GM19023 (cell line): ENCODE data around the gene PARD6G.
"Not testable (repeated sequence)": the region's sequence is repeated elsewhere in the genome, so short reads cannot be mapped to it uniquely, and the experiment has no call there.

Experiments
- ATAC-seq: cut with Tn5 transposase; IDR thresholded peaks from one replicate; pipeline ENCODE4 v1.9.1; 2021; ENCODE audit warnings: mild to moderate bottlenecking, moderate library complexity; ENCODE audit not compliant: unreplicated experiment

PARD6G gene

DNA sequence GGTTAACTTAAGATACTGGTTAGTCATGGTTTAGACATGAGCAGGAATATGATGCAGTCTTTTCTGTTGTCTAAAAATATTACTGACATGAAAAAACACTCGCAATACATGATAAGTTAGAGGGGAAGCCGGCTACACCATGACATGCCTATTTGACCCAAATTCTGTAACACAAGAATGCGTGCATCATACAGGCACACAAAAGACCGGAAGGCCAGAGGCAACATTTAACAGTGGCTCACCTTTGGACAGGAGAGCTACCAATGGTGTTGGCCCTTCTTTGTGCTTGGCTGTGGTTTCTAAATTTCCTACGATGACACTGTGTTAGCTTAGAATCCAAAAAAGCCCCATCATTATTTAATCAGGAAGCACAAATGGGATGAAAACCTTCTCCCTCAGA lies 4.1 kb downstream of the PARD6G start:
- ATAC-seq, result no peak

DNA sequence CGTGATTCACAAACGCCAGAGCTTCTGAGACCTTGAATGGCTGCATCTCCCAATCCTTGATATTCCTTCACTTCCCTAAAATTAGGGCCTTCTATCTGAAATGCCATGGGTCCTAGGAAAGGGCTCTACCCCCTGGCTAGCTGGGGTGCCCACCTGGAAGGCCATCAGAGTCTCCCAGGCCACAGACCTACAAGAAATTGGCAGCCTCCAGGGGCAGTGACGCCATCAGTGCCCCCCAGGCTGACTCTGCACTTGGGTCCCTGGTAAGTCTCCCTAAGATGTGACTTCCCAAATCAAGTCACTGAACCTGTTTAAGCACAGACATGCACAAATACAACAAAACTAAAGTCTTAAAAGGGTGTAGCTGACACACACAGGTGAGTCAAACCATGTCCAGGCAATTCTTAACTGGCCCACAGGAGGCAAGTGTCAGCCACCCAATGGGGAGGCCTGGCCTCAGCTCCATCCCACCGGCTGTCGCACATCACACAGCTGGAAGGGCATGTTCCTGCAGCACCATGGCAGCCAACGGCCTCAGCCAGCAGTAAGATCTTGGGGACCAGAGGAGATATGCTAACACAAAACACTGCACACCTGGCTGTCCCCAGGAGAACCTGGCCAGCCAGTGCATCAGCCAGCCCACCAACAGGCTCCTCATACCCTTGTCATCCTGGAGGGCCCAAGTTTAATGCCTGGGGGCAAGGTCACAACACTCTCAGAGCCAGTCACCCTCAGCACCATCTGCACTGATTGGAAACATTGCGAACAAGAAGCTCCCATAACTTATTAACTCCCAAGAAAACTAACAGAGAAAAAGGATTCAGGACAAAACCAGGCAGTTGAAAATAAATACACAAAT lies 5.2 kb downstream of the PARD6G start:
- no peak for ATAC-seq

GRCh38 chr18:80239830-80240229 lies 7.5 kb downstream of the PARD6G start:
- ATAC-seq, result no peak

DNA sequence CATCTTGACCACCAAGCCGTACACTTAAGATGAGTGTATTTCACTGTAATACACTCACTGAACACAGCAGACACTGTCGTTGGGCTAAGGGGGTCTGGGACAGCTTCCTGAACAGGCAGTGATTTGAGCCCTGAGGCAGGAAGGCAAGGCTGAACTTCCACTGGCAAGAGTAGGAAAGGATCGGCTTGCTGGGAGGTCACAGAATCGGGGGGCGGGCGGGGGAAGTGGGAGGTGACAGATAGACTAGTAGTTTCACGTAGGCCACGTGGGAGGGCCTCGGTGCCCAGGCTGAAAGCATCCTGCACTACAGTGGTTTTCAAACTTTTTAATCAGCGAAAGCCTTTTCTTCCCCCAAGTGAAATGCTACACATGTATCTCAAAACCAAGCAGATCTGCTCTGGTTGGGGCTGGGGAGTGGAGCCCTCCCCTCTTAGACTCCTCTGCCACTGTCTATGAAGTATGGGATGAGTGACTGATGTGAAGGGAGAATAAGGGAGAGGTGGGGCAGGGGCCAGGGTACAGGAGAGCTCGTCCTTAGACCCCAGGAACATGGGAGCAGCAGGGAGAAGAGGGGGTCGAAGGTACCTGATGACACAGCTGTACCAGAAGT lies 8.6 kb downstream of the PARD6G start:
- no peak for ATAC-seq

- ATAC-seq, result not testable (repeated sequence)
Measured at GRCh38 chr18:80237519-80237918, 9.8 kb downstream of the PARD6G start.

GRCh38 chr18:80234398-80234797 lies 12.9 kb downstream of the PARD6G start:
- no peak for ATAC-seq

DNA sequence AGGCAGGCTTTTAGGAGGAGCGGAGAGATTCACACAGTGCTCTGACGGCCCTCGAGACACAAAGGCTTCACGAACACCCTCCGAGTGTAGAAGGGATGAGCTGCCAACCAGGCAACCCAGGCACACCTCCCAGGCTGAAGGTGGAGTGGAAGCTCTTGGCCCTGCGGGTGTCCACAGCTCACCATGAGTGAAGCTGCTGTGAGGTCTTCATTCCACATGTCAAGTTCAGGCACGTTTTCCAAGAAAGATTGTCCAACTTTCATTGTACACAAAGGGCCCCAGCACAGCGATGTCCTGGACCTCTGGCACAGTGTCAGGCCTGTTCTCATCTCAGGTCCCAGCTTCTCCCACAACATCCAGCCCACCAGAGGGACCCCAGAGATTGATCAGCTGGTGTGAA lies 13.4 kb downstream of the PARD6G start:
- no peak for ATAC-seq

- ATAC-seq, result no peak
Measured at GRCh38 chr18:80233201-80233835, 14.0 kb downstream of the PARD6G start.

DNA sequence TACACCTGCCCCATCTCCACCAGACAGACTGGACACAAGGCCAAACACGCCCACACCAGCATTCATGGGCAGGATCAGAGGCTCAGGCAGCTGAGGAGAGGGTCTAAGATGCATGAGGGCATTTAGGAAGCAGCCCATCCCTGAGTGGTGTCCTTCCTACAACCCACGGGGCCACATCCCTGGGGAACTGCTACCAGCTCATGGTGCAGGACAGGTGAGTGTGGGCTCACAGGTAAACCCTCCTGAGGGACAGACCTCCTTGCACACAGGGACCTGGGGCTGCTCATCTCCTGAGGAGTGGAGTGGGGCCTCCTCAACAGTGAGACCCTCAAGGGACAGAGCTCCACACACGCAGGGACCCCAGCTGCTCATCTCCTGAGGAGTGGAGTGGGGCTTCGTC lies 14.6 kb downstream of the PARD6G start:
- no peak for ATAC-seq

DNA sequence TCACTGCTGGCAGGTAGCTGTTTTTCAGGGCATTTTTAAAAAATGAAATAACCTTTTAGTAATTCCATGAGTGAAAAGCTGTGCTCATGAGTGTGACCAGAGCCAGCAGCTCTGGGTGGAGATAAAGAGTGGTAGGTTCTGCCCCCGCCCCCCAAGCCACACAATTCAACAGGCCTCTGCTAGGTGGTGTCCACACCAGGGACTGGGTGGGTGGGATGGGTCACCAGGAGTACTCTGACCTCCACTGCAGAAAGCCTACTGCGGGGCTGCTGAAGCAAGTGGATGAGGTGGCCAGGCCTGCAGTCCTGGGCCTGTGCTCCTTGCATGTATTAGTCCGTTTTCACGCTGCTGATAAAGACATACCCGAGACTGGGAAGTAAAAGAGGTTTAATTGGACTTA lies 15.3 kb downstream of the PARD6G start:
- ATAC-seq, result no peak

DNA sequence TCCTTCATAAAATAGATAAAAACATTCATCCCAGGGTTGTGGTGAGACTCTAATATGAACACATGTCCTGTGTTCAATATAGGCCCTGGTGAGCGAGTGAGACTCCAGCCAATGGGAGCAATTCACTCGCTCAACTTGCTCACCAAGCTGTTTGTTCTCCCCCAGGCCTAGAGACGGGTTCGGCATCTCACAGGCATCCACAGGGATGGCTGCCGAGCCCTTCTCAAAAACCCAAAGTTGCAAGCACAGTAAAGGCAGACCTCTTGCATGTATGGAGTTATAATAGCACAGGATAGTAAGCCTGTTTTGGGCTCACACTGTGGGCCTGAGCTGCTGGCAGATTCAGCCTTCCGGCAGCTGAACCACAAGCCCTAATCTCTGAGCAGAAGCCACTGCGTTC lies 15.7 kb downstream of the PARD6G start:
- no peak for ATAC-seq

GRCh38 chr18:80231151-80231550 lies 16.2 kb downstream of the PARD6G start:
- no peak for ATAC-seq

- ATAC-seq, result no peak
Measured at GRCh38 chr18:80229766-80230745, 17.3 kb downstream of the PARD6G start.

- no peak for ATAC-seq
Measured at GRCh38 chr18:80229363-80229762, 18.0 kb downstream of the PARD6G start.

- ATAC-seq, result no peak
Measured at GRCh38 chr18:80228051-80228848, 19.1 kb downstream of the PARD6G start.

GRCh38 chr18:80227472-80227871 lies 19.8 kb downstream of the PARD6G start:
- no peak for ATAC-seq

DNA sequence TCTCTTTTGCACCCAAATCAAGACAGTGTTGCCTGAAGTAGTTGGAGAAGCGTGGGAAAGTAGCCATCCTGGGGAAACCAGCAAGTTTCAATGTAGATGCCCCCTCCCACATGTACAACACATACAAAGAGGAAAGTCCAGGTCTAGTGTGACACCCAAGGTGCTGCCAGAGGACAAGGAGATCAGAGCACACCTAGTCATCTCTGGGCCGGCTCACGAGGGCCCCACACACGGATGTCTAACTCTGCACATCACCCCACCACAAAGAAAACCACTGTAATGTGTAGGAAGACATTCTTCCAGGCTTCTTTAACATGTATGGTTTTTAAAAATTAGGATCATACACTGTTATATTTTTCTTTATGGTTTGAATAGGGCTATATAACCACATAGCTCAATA lies 21.6 kb downstream of the PARD6G start:
- ATAC-seq, result no peak

- no peak for ATAC-seq
Measured at GRCh38 chr18:80223581-80224148, 23.6 kb downstream of the PARD6G start.

GRCh38 chr18:80219488-80219887 lies 27.8 kb downstream of the PARD6G start:
- not testable (repeated sequence) for ATAC-seq
